HepG2 (cell line): ENCODE results near the gene MORC3. TPM values are rescaled to one million over a fixed set of nuclear protein-coding genes. Genes with fewer than 3 reads are reported as not detected.

Experiments
- ATAC-seq: fragments of 200-7000 bp; cut with Tn5 transposase; 3 replicates; pipeline ENCODE4 v1.9.1; 2020; ENCODE audit warnings: mild to moderate bottlenecking, moderate library complexity
- BruUV-seq: library from RNA; stranded (reverse); fragments of 400-500 nt; replicated peaks from 2 replicates; lab custom pipeline; 2021; lab: Mats Ljungman, UMichigan
- CTCF ChIA-PET: fragments of 300-600 bp; formaldehyde crosslinking; extraction: SDS; loops from one replicate; lab custom pipeline; 2021; ENCODE audit warnings: low total read pairs, inconsistent platforms, low intra/inter-chr PET ratio; lab: Yijun Ruan, JAX
- POLR2A ChIA-PET: fragments of 350-600 bp; sonication (Branson Sonifier 250); formaldehyde crosslinking; loops from one replicate; lab custom pipeline; 2020; ENCODE audit warnings: antibody characterized with exemption, inconsistent platforms; lab: Yijun Ruan, JAX
- DNase-seq: peaks from one replicate; pipeline ENCODE4 v3.0.0-alpha.2; 2015; ENCODE audit warnings: low spot score
- FAIRE-seq: peaks from 3 replicates; lab custom pipeline; 2011; peaks lifted over from hg19 to GRCh38; lab: Jason Lieb, UNC
- H2AFZ ChIP-seq: one replicate; pipeline ENCODE4 v1.6.1; 2011; ENCODE audit warnings: low read length, inconsistent platforms
- H3K27ac ChIP-seq: fragments of 300-600 bp; 3 replicates; pipeline ENCODE4 v1.8.0; 2011; ENCODE audit warnings: mixed run types, mild to moderate bottlenecking, mixed read lengths, low read length, inconsistent platforms; ENCODE audit not compliant: insufficient read depth; ENCODE audit errors: extremely low read length
- H3K27me3 ChIP-seq, 2 experiments: fragments of 200-600 bp in 1 of 2; 2 replicates in 1 of 2; 3 replicates in 1 of 2; pipeline versions ENCODE4 v1.6.0 to v1.8.0; 2011; ENCODE audit warnings: low read length in 2 of 2, mild to moderate bottlenecking in 2 of 2, moderate library complexity in 2 of 2, inconsistent platforms in 1 of 2; ENCODE audit not compliant: insufficient read depth in 2 of 2, control insufficient read depth in 1 of 2
- H3K36me3 ChIP-seq, 2 experiments: fragments of 200-600 bp in 1 of 2; replicated peaks in 1 of 2; 2 replicates in 1 of 2; 3 replicates in 1 of 2; pipeline versions ENCODE4 v1.5.1 to v1.8.0; 2011; ENCODE audit warnings: low read length in 2 of 2, inconsistent platforms in 1 of 2; ENCODE audit not compliant: insufficient read depth in 2 of 2, control insufficient read depth in 1 of 2
- H3K4me1 ChIP-seq: 2 replicates; pipeline ENCODE4 v1.5.1; 2012; ENCODE audit warnings: low read length, inconsistent platforms; ENCODE audit not compliant: insufficient read depth
- H3K4me2 ChIP-seq: 2 replicates; pipeline ENCODE4 v1.6.0; 2011; ENCODE audit warnings: low read depth, low read length, inconsistent platforms
- H3K4me3 ChIP-seq, 3 experiments: fragments of 200-600 bp in 1 of 3; sonication (generic), shearing (Covaris generic) in 1 of 3; replicated peaks in 1 of 3; 2 replicates each; pipeline ENCODE4 v1.5.1; 2011 to 2016; ENCODE audit warnings: low read length in 3 of 3, inconsistent platforms in 2 of 3, low read depth in 2 of 3, mild to moderate bottlenecking in 2 of 3, control low read depth in 1 of 3, mixed read lengths in 1 of 3; ENCODE audit not compliant: insufficient read depth in 1 of 3
- H3K79me2 ChIP-seq: one replicate; pipeline ENCODE4 v1.6.1; 2011; ENCODE audit warnings: low read length, inconsistent platforms; ENCODE audit not compliant: insufficient read depth
- H3K9ac ChIP-seq: 2 replicates; pipeline ENCODE4 v1.6.0; 2011; ENCODE audit warnings: mild to moderate bottlenecking, low read depth, low read length, inconsistent platforms; ENCODE audit not compliant: insufficient read depth
- H3K9me3 ChIP-seq: 2 replicates; pipeline ENCODE4 v1.5.1; 2012; ENCODE audit warnings: mild to moderate bottlenecking, low read length
- H4K20me1 ChIP-seq: 2 replicates; pipeline ENCODE4 v1.6.0; 2011; ENCODE audit warnings: inconsistent platforms, mild to moderate bottlenecking, low read length, moderate library complexity; ENCODE audit not compliant: insufficient read depth
- FOSL2 ChIP-seq: sonication (generic); formaldehyde crosslinking; IDR thresholded peaks from 2 replicates; pipeline ENCODE4 v1.4.0; 2020; ENCODE audit warnings: missing genetic modification reagents
- GMEB2 ChIP-seq: IDR thresholded peaks from 2 replicates; pipeline ENCODE4 v1.6.1; 2016; ENCODE audit warnings: missing biosample characterization, missing genetic modification reagents, low read depth
- IKZF4 ChIP-seq: sonication (generic); formaldehyde crosslinking; IDR thresholded peaks from 2 replicates; pipeline ENCODE4 v1.5.1; 2020; ENCODE audit warnings: borderline replicate concordance, mild to moderate bottlenecking, low read depth, missing genetic modification reagents; ENCODE audit errors: not compliant biosample characterization
- KLF15 ChIP-seq: sonication (generic); formaldehyde crosslinking; IDR thresholded peaks from 2 replicates; pipeline ENCODE4 v1.8.1; 2023; ENCODE audit warnings: borderline replicate concordance, mild to moderate bottlenecking, inconsistent platforms, missing genetic modification reagents, mixed read lengths
- RBFOX2 ChIP-seq: fragments of 200-400 bp; formaldehyde crosslinking; IDR thresholded peaks from 2 replicates; pipeline ENCODE4 v1.6.1; 2017; ENCODE audit warnings: low read depth, mild to moderate bottlenecking, low read length
- SMAD9 ChIP-seq: sonication (generic); formaldehyde crosslinking; IDR thresholded peaks from 2 replicates; pipeline ENCODE4 v1.5.1; 2020; ENCODE audit warnings: mild to moderate bottlenecking, missing genetic modification reagents
- SMC3 ChIP-seq: IDR thresholded peaks from 2 replicates; pipeline ENCODE4 v1.6.1; 2011; ENCODE audit warnings: low read length, improper control_type of control experiment
- TBP ChIP-seq: sonication (generic); formaldehyde crosslinking; IDR thresholded peaks from 2 replicates; pipeline ENCODE4 v1.5.0; 2020; ENCODE audit warnings: missing genetic modification reagents
- TERF1 ChIP-seq: sonication (generic); formaldehyde crosslinking; IDR thresholded peaks from 2 replicates; pipeline ENCODE4 v1.8.0; 2022; ENCODE audit warnings: mild to moderate bottlenecking, missing genetic modification reagents, moderate library complexity
- TMF1 ChIP-seq: sonication (generic); formaldehyde crosslinking; IDR thresholded peaks from 2 replicates; pipeline ENCODE4 v1.8.1; 2022; ENCODE audit warnings: low read depth, missing genetic modification reagents
- ZBTB10 ChIP-seq: sonication (generic); formaldehyde crosslinking; IDR thresholded peaks from 2 replicates; pipeline ENCODE4 v1.4.0; 2020; ENCODE audit warnings: missing genetic modification reagents, borderline replicate concordance
- ZNF12 ChIP-seq: sonication (generic); formaldehyde crosslinking; IDR thresholded peaks from 2 replicates; pipeline ENCODE4 v1.5.0; 2020; ENCODE audit warnings: missing genetic modification reagents
- ZNF296 ChIP-seq: sonication (generic); formaldehyde crosslinking; conservative IDR thresholded peaks from 2 replicates; pipeline ENCODE4 v1.5.0; 2020; ENCODE audit warnings: mild to moderate bottlenecking, missing genetic modification reagents
- ZNF543 ChIP-seq: sonication (generic); formaldehyde crosslinking; IDR thresholded peaks from 2 replicates; pipeline ENCODE4 v1.4.0; 2020; ENCODE audit warnings: mild to moderate bottlenecking, missing genetic modification reagents
- ZNF670 ChIP-seq: sonication (generic); formaldehyde crosslinking; IDR thresholded peaks from 2 replicates; pipeline ENCODE4 v1.8.0; 2022; ENCODE audit warnings: mild to moderate bottlenecking, missing genetic modification reagents, borderline replicate concordance
- ZNF788 ChIP-seq: sonication (generic); formaldehyde crosslinking; IDR thresholded peaks from 2 replicates; pipeline ENCODE4 v1.5.0; 2020; ENCODE audit warnings: mild to moderate bottlenecking, missing genetic modification reagents, borderline replicate concordance
- ZSCAN20 ChIP-seq: sonication (generic); formaldehyde crosslinking; IDR thresholded peaks from 2 replicates; pipeline ENCODE4 v1.4.0; 2020; ENCODE audit warnings: missing genetic modification reagents, mild to moderate bottlenecking, borderline replicate concordance
- WGBS: methylation state at CpG from one replicate; pipeline ENCODE4 v1.1.6; 2017; ENCODE audit warnings: low lambda C conversion rate; 5-methylcytosine and 5-hydroxymethylcytosine counted together
- in situ Hi-C: cut with HindIII; loops from 2 replicates; pipeline ENCODE4 v1.10.0; 2017; ENCODE audit warnings: low pct_unique_long_range_greater_than_20kb; ENCODE audit not compliant: extremely low pct_ligation_motif_present
- intact Hi-C: fragments of 100-400 bp; cut with micrococcal nuclease; formaldehyde crosslinking; loops from one replicate; pipeline ENCODE4 v1.10.0; 2022; ENCODE audit not compliant: unreplicated experiment
- polyA plus RNA-seq, 8 experiments: library from polyadenylated mRNA; depleted of rRNA in 3 of 8; stranded (reverse) in 7 of 8; unstranded in 1 of 8; fragments of >200 nt; fragmentation: Illumina TruSeq in 4 of 8; extraction: Trizol in 4 of 8; gene quantifications; 2 replicates each; pipeline versions ENCODE4 v1.2.1 to v1.2.3, GENCODE V29; 2011 to 2016; ENCODE audit warnings: low read depth in 4 of 8, missing spikeins in 1 of 8, mixed read lengths in 1 of 8; ENCODE audit not compliant: insufficient read depth in 1 of 8
- total RNA-seq, 5 experiments: library from RNA; depleted of rRNA; stranded (reverse); fragments of >200 nt; fragmentation: Illumina TruSeq; extraction: Trizol; gene quantifications; 2 replicates each; pipeline ENCODE4 v1.2.3, GENCODE V29; 2016; ENCODE audit warnings: low read depth in 1 of 5
- TF ChIP-seq, protein P1 (sequence below): sonication (generic); formaldehyde crosslinking; IDR thresholded peaks from 2 replicates; pipeline ENCODE4 v1.5.0; 2020; ENCODE audit warnings: mild to moderate bottlenecking, missing genetic modification reagents, moderate library complexity

MORC3 gene
- total and polyA plus RNA-seq, 2 of the 13 experiments (the other 11 are each of a cell fraction or from before 2014, with no cell fraction given) = 12.9 to 19.5 TPM

DNA sequence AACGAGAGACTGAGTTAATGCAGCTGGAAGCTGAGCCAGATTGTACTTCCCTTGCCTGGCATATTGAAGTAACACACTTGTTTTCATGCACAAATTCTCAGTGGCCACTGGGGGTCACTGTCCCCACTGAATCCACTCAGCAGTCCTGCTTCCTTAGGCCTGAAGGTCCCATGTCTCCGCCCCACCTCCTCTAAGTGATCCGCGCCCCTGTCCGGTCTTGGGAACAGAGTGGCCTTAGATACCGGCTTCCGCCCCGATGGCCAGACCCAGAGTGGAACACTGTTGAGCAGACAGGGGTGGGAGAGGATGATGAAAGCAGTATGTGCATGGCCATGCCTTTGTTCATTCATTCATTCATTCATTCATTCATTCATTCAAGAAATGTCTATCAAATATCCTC, 100.0 kb downstream of the MORC3 start:
- no peak overlapping the region for H3K4me2 ChIP-seq
- FAIRE-seq (peak; percentile 88), ATAC-seq (peak; percentile 79), DNase-seq (peak; percentile 63)
- peaks cover 1 to 14% of the 10 kb centered on the region in 2 experiments; a peak in 2 of 5 replicates for H3K36me3 ChIP-seq
- WGBS = 74% methylated on average over 8 of the region's 8 CpGs
- ChIA-PET CTCF (interaction anchor here (0.7 to 1.6 kb wide), 5 partner anchors 60 to 211 kb away, joined by 3 to 9 read pairs (median 4); partner anchors contain the start of gene CLDN14), POLR2A (no interaction called here)
- H4K20me1 ChIP-seq = no peaks in the 10 kb centered on the region
- no TSS peak for BruUV-seq
- no peak overlapping the region for H3K4me3 ChIP-seq
- in situ Hi-C loops = loop anchor here (5.0 kb wide), 1 partner anchor 172 kb away; no protein-coding TSS in a partner anchor
- H3K27ac ChIP-seq = no peak overlapping the region
- no peak overlapping the region for H2AFZ ChIP-seq
- H3K27me3 ChIP-seq = no peaks in the 10 kb centered on the region
- H3K79me2 ChIP-seq = no peaks in the 10 kb centered on the region
- 0 out of 2 replicates have a peak, but pooled peaks cover 9% of the 10 kb centered on the region for H3K4me1 ChIP-seq
- intact Hi-C loops = loop anchor here (1.0 to 5.0 kb wide), 3 partner anchors 59 to 507 kb away; no protein-coding TSS in a partner anchor
- no peaks in the 10 kb centered on the region for H3K9me3 ChIP-seq
- H3K9ac ChIP-seq = no peak overlapping the region
- TF ChIP-seq KLF15 (no peak), SMAD9 (no peak), ZNF543 (CRISPR knock-in tag) (no peak), GMEB2 (CRISPR knock-in tag) (no peak), SMC3 (peak; percentile 70; the same call in 1 of the 2 replicates), TMF1 (CRISPR knock-in tag) (no peak), ZSCAN20 (CRISPR knock-in tag) (no peak), TBP (CRISPR knock-in tag) (no peak), ZBTB10 (CRISPR knock-in tag) (no peak), ZNF788 (CRISPR knock-in tag) (0 out of 2 replicates have a peak, but pooled peaks have one; percentile 46), TERF1 (CRISPR knock-in tag) (no peak), FOSL2 (CRISPR knock-in tag) (no peak), ZNF670 (CRISPR knock-in tag) (no peak), RBFOX2 (no peak), ZNF296 (CRISPR knock-in tag) (no peak), ZNF12 (CRISPR knock-in tag) (no peak), IKZF4 (CRISPR knock-in tag) (no peak)
- TF ChIP-seq, protein P1, sequence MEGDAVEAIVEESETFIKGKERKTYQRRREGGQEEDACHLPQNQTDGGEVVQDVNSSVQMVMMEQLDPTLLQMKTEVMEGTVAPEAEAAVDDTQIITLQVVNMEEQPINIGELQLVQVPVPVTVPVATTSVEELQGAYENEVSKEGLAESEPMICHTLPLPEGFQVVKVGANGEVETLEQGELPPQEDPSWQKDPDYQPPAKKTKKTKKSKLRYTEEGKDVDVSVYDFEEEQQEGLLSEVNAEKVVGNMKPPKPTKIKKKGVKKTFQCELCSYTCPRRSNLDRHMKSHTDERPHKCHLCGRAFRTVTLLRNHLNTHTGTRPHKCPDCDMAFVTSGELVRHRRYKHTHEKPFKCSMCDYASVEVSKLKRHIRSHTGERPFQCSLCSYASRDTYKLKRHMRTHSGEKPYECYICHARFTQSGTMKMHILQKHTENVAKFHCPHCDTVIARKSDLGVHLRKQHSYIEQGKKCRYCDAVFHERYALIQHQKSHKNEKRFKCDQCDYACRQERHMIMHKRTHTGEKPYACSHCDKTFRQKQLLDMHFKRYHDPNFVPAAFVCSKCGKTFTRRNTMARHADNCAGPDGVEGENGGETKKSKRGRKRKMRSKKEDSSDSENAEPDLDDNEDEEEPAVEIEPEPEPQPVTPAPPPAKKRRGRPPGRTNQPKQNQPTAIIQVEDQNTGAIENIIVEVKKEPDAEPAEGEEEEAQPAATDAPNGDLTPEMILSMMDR (CRISPR knock-in tag) = peak; percentile 93
